HG03439 (cell line): ENCODE results near the gene C22orf42.
"Not testable (repeated sequence)": the region's sequence is repeated elsewhere in the genome, so short reads cannot be mapped to it uniquely, and the experiment has no call there.

Source experiments
- ATAC-seq: cut with Tn5 transposase; IDR thresholded peaks from one replicate; pipeline ENCODE4 v1.9.1; 2021; ENCODE audit warnings: mild to moderate bottlenecking, moderate library complexity; ENCODE audit not compliant: unreplicated experiment

The C22orf42 gene

DNA sequence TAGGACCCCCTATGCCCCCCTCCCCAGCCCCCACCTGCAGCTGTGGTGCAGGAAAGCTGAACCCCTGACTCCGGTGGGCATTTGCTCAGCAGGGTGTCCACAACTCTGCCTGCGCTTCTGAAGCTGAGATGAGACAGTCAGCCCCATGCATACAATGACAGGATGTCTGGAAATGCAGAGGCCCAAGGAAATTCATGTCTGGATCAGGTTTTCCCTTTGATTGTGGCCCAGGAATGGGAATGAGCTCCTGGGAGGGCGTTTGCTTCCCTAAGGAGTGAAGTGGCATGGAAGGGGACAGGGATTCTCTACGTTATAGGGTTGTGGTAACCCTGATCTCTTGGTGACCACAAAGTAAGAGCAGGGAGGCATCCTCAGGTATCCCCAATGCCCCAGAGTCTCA is 22.2 kb downstream of the C22orf42 start:
- ATAC-seq: not testable (repeated sequence)

DNA sequence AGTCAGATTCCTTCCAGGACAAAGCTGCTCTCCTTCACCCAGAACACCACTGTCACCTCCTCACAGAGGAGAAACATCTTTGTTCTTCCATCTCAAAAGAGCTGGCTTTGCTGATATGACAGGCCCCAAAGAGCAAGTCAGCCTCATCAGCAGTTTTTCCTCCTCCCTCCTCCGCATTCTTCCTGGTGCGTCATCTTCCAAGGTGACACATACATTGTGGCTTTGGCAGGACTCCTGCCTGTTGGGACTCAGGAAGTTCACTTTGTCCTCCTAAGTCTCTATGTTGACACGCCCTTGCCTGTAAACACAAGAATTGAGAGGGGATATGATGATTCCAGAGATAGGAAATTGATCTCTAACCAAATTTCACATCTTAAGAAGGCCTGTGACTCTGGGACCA is 23.1 kb downstream of the C22orf42 start:
- ATAC-seq: not testable (repeated sequence)

DNA sequence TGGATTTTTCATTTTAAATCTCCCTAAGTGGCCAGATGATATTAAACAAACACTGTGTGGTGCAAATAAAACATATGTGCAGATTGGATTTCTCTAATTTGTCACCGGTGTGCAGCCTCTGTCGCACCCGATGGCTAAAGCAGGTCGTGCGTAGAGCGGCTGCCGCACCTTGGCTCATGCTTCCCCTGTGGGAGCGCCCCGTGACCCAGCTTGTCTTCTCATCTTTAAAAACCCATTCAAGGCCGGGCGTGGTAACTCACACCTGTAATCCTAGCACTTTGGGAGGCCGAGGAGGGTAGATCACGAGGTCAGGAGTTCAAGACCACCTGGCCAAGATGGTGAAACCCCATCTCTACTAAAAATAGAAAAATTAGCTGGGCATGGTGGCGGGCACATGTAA is 24.3 kb downstream of the C22orf42 start:
- ATAC-seq: not testable (repeated sequence)

DNA sequence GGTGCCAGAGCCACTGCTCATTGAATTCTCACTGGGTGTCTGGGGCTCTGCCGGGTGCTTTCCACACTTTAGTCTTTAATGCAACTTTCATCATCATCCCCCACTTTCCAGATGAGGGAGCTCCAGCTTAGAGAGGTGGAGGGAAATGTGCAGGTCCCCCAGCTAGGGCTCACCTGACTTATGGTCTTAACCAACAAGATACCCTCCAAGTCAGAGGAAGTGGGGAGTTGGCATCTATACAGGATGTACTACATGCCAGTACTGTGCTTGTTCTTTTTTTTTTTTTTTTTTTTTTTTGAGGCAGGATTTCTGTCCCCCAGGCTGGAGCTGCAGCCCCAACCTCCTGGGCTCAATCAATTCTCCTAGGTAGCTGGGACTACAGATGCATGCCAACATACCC is 26.3 kb downstream of the C22orf42 start:
- no peak for ATAC-seq

DNA sequence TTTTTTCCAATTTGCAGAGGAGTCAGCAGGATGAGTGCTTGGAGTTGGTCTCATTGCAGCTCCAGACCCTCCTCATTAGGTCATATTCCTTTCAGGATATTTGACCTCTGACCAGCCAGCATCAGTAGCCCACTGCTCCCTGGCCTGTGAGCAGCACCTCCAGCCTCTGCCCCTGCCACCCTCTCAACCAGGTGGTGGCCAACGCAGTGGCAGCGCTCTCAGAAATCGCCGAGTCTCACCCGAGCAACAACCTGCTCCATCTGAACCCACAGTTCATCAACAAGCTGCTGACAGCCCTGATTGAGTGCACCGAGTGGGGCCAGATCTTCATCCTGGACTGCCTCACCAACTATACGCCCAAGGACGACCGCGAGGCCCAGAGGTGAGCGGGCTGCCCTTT is 27.0 kb downstream of the C22orf42 start:
- ATAC-seq: no peak

DNA sequence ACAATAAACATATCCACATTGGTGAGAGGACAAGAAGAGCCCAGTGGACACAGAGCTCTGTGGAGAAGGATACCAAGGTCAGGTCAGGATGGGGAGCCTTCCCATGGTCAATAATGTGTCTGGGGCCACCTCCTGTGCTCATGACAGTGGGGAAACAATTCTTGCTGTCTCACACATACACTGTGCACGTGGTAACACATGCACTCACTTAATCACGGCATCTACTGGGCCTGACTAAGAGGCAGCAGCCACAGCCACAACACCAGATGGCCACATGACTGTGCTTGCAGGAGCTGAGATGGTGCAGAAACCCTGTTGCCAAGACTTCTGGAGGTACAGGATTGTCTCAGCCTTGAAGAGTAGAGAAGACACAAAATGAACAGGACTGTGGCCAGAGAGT is 28.6 kb downstream of the C22orf42 start:
- no peak for ATAC-seq

DNA sequence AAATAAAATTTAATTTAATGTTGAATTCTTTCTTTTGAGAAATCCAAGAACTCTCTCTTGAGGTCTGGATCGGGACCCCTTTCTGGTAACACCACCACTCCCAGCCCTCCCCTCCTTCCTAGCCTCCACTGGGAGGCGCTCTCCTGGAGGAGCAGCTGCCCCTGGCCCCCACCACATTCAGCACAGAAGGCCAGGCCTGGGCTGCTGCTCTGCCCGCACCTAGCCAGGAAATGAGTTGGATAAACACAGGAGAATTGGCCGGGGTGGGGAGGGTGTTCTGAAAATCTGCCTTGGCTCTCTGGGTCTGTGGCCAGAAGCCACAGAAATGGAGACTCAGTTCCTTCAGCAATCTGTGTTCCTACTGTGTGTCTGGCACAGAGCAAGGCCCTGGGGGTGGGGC is 31.2 kb downstream of the C22orf42 start:
- ATAC-seq: no peak

DNA sequence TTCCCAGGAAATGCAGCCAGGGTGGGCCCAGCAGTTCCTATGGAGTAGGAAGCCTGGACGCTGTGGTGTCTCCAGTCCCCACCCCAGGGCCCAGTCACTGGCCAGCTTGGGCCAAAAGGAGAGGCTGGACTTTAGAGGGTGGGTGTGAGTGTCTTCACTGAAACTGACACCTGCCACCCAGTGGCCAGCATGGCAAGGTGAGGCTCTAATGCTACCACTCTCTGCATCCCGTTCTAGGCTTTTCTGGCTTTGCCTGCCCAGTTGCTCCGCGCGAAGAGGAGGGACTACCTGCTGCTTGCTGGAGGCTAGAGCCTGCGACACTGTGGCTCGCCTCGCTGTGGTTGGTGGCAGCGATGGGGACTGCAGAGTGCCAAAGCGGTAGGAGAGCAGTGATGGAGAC is 35.4 kb downstream of the C22orf42 start:
- no peak for ATAC-seq

DNA sequence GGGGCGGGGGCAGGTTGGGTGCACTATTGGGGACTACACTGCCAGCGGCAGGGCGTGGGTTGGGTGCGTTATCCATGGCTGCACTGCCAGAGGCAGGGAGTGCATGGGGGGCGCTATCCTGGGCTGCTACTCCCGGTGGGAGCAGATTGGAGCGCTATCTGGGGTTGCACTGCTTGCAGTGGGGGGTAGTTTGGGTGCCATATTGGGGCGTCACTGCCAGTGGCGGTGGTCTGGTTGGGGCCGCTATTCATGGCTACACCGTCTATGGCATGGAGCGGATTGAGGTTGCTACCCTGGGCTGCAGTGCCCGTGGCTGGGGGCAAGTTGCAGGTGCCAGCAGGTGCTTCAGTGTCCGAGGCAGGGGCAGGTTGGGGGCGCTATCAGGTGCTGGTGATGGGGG is 36.2 kb downstream of the C22orf42 start:
- ATAC-seq: no peak

DNA sequence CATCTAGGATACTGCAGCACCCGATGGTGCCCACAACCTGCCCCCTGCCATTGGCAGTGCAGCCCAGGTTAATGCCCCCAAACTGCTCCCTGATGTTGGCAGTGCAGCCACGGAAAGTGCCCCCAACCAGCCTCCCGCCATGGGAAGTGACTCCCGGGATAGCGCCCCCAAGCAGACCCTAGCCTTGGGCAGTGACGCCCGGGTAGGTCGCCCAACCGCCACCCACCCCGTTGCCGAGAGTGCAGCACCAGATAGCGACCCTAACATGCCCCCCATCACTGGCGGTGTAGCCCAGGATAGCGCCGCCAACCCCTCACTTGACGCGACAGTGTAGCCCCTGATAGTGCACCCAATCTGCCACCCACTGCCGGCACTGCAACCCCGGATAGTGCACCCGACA is 38.5 kb downstream of the C22orf42 start:
- no peak for ATAC-seq

DNA sequence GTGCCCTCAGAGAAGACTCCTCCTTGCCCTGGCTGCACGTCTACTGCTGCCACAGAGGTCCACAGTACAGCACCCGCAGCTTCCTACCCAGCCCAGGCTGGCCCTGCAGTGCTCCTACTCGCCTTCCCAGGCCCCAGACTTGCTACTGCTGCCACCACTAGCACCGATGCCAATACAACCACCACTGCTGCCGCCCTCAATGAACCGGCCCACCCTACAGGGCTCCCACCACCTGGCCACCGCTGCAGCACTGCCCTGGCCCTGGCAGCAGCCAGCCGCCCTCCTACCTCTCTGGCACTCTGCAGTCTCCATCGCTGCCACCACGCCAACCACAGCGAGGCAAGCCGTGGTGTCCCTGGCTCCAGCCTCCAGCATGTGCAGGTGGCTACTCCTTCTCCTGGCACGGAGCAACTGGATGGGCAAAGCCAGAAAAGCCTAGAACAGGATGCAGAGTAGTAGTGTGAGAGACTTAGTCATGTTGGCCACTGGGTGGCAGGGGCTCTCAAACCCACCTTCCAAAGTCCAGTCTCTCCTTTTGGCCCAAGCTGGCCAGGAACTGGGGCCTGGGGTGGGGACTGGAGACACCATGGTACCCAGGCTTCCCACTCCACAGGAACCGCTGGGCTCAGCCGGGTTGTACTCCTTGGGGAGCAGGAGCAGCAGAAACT is 39.4 kb downstream of the C22orf42 start:
- no peak for ATAC-seq

DNA sequence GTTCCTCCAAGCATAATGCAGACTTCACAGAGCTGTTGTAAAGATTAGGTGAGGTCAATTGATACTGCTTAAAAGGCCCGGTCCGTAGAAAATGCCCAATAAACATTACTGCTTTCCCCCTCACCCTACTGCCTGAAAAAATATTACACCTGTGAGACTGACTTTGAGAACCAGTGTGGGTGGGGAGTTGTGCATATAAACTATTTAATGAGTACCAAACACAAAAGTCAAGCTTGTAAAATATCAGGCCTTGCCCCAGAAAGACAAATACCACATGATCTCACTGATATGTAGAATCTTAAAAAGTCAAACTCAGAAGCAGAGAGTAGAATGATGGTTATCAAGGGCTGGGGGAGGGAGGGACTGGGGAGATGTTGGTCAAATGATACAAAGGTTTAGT is 46.7 kb downstream of the C22orf42 start:
- ATAC-seq: no peak

DNA sequence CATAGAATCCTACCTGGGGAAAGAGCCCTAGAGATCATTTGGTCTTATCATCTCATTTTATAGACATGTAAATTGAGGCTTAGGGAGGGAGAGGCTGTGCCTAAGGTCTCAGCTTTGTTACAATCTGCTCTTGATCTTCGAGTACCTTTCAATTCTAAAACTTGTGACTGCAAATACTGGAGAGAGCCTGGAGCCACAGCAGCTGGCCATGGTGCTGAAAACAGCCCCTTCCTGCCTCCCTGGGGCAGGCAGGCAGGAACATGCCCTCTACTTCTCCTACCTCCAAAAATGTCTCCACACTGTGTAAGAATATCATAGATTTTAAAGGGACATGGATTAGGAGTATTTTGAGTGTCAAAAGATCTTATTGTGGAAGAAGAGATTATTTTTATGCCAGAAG is 52.2 kb downstream of the C22orf42 start:
- ATAC-seq: no peak

DNA sequence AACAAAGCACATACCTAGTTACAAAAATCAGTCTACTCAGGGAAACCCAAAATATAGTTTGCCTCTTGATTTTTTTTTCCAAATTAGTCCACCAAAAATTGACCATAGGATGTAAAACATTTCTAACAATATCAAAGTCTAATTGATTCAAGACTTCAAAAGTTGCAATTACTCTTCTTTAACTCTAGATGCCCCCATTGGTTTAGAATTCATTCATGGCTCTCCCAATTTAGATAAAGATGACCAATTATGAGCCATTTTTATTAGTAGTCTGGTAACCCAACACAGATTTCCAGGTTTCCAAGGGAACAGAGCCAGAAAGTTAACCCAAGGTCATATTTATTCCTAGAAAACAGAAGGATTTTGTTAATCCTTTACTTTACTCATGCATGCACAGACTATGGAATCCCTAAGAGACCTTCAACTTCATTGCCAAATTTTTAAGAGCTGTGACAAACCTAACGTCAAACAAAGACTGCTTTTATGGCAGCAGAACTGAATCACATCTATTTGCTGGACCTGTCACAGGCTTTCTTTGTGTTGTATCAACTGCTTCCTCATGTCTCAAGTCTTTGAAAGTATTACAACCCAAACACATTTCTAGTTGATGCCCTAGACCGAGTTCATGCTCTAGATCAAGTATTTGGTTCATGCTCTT is 55.3 kb downstream of the C22orf42 start:
- ATAC-seq: no peak

DNA sequence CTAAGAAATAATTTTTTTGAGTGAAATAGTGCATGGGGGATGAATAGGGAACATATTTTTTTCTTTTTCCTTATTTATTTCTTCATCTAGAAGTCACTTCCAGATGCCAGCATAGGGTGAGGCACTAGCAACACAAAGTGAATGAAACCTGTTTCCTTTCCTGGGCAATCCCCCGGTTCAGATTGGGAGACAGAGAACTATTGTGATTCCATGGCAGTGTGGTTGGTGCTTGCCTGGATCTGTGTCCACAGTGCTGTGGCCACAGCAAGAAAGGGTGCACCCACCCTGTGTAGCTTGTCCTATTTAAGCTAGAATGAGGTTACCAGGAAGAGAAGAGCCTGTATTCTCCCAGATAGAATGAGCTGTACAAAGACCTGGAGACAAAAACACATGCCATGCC is 58.4 kb downstream of the C22orf42 start:
- no peak for ATAC-seq
